Right renal pelvis (tissue), 4 donors: ENCODE data around the gene PHIP. TPM values are rescaled to one million over a fixed set of nuclear protein-coding genes. Genes with fewer than 3 reads are reported as not detected.
"Not testable (repeated sequence)": the region's sequence is repeated elsewhere in the genome, so short reads cannot be mapped to it uniquely, and the experiment has no call there.

Experiments used
- DNase-seq, 4 donors: peaks; one replicate each; pipeline ENCODE4 v3.0.0-alpha.2; 2013; ENCODE audit warnings: low read depth in 4 of 4, low spot score in 3 of 4, missing footprints in 1 of 4
- polyA plus RNA-seq, 4 donors: library from polyadenylated mRNA; unstranded; fragments of 120-200 nt; gene quantifications; one replicate each; pipeline ENCODE4 v1.2.1, GENCODE V29; 2013; ENCODE audit not compliant: insufficient read length in 4 of 4

PHIP gene
- polyA plus RNA-seq, 4 donors, result 48.9 to 61.4 (median 55.8) TPM

GRCh38 chr6:78947962-78948361 lies 130.1 kb downstream of the PHIP start:
- DNase-seq, result no peak

DNA sequence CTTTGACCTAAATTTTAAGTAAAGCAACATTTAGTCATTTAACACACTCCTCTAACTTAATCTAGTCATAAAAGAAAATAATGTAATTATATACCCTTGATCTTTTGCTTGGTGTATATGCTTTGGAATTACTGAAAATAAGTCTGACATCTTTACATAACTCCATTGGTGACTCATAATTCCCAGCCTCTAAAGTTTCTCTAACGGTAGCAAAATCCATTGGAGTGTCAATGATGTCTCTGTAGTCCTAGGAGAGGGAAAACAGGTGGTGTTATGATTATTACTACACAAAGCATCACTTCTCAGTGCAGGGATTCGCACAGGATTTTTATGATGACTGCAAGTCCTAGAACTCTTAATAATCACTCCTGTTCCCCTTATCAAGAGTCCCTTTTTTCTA lies 130.5 kb downstream of the PHIP start:
- no peak for DNase-seq

DNA sequence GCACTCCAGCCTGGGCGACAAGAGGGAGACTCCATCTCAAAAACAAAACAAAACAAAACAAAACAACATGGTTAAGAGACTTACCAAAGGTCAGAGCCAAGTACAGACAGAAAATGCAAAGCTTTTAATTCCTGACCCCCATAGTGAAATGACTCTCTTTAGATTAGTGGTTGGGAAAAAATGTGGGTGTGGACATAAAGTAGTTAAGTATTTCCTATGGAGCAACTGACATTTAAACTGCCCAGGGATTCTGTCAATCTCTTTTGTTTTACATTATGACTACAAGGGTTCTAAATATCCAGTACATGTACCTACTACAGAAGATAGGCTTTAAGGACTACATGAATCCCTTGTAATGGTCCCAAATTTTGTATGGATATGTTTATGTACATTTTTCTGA lies 135.6 kb downstream of the PHIP start:
- no peak for DNase-seq

DNA sequence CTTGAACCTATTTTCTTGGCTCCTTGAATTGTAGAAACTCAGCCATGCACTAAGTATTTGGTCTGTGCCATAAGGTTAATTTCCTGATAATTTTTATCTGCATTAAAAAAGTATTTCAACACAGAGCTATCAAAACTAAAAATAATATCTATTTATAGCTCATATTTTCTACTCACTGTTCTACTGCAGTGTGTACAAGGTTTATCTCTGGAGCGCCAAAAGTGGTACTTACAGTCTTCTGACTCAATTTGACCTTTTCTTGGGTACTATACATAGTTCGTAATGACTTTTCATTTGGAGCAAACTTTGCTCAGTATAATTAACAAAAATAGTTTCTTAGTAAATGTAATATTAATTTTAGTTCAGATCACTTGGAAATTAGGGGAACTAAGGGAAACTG lies 141.5 kb downstream of the PHIP start:
- no peak for DNase-seq

- no peak for DNase-seq
These were observed 142.5 kb downstream of the PHIP start for GRCh38 chr6:78935553-78935952.

- DNase-seq, result no peak
These were observed 152.7 kb downstream of the PHIP start for GRCh38 chr6:78925317-78925716.

GRCh38 chr6:78921168-78921567 lies 156.9 kb downstream of the PHIP start:
- not testable (repeated sequence) for DNase-seq

GRCh38 chr6:78917788-78918187 lies 160.3 kb downstream of the PHIP start:
- no peak for DNase-seq

GRCh38 chr6:78916411-78916810 lies 161.6 kb downstream of the PHIP start:
- DNase-seq, result no peak

- no peak for DNase-seq
These were observed 166.7 kb downstream of the PHIP start for GRCh38 chr6:78911218-78911940.

GRCh38 chr6:78910591-78911171 lies 167.4 kb downstream of the PHIP start:
- DNase-seq, result no peak

DNA sequence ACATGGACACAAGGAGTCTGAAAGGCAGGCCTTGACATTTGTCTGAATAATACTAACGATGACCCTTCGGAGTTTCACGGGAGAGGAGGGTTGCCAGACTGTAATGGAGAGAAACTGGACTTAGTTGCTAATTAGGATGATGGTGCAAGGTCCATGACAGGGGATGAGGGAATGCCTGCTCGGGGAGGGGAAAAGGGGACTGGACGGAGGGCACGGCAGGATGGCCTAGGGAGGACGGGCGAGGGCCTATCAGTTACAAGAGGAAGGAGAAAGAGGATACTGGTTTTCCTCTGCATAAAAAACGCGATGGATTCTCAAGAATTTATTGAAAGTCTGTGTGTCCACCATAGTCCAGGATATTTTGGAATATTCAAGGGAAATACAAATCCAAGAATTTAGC lies 168.0 kb downstream of the PHIP start:
- DNase-seq, result no peak

- no peak for DNase-seq
These were observed 168.7 kb downstream of the PHIP start for GRCh38 chr6:78909391-78909790.

DNA sequence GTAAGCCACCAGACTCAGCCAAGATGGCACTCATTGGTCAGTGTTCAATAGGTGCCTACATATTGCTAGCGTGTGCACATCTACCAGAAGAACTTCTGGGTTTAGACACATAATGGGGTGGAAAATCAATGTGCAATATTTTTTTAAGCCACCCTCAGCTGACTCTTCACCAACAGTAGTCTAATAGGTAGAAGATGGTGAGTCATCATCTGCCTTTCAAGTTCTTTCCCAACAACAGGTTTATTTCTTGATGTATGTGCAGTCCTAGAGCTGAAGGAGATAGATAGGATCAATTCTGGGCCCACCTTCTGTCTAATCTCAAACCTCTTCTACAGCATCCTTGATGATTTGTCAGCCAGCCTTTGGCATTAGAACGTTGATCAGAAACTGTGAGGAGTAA lies 169.4 kb downstream of the PHIP start:
- DNase-seq, result no peak

DNA sequence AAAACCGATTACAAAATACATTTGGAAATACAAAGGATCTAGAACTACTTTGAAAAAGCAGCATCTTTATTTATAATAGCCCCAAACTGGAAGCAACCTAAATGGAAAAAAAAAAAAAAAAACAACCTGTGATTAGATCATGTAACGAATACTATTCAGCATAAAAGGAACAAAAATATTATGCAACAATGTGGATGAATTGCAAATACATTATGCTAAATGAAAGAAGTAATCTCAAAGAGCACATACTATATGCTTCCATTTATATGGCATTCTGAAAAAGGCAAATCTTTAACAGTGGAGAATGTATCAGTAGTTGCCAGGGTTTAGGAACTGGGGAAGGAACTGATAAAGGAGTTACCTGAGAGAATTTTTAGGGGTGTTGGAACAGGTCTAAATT lies 181.8 kb downstream of the PHIP start:
- no peak for DNase-seq

DNA sequence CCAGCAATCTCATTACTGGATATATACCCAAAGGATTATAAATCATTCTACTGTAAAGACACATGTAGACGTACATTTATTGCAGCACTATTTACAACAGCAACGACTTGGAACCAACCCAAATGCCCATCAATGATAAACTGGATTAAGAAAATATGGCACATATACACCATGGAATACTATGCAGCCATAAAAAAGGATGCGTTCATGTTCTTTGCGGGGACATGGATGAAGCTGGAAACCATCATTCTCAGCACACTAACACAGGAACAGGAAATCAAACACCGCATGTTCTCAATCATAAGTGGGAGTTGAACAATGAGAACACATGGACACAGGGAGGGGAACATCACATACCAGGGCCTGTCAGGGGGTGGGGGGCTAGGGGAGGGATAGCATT lies 188.2 kb downstream of the PHIP start:
- not testable (repeated sequence) for DNase-seq

Other genes starting within 250 kb of the PHIP start
- 10 to 100 TPM; 13.1 to 13.6 (median 13.2) TPM for gene IRAK1BP1, start 210.7 kb downstream of the PHIP start, polyA plus RNA-seq
- 100 to 1,000 TPM; 314 to 373 (median 366) TPM for gene HMGN3, start 156.4 kb upstream of the PHIP start, polyA plus RNA-seq